ENCODE measurements around the gene NDUFS1. TPM values are rescaled to one million over a fixed set of nuclear protein-coding genes. Genes with fewer than 3 reads are reported as not detected.

Gene NDUFS1
- total and polyA plus RNA-seq, 12 donors, result 15.1 to 241 (median 175) TPM

GRCh38 chr2:206198677-206199076 lies 39.4 kb upstream of the NDUFS1 start:
- intact Hi-C loops (cut with DNase I), result no loop called here
- no peak for DNase-seq
- H3K36me3 ChIP-seq (replicated peaks in 1 of 2), result no peaks in the 10 kb centered on the region
- H3K27me3 ChIP-seq, result no peaks in the 10 kb centered on the region
- no peaks in the 10 kb centered on the region for H3K9me3 ChIP-seq (replicated peaks in 1 of 3)
- WGBS, 4 donors, result 64 to 86% (median 77%) methylated on average over 1 of the region's 1 CpG
- no peak overlapping the region for H3K27ac ChIP-seq
- H3K4me3 ChIP-seq, result no peak overlapping the region
- peaks cover 15 to 18% of the 10 kb centered on the region in 2 donors for H3K4me1 ChIP-seq (replicated peaks in 1 of 2)
- TF ChIP-seq CTCF (IDR thresholded peaks at IDR 0.05) (no peak), POLR2A (IDR thresholded peaks at IDR 0.05) (no peak)

GRCh38 chr2:206193671-206194357 lies 34.6 kb upstream of the NDUFS1 start:
- Histone ChIP-seq H3K4me3 (no peak overlapping the region), H3K27ac (no peak overlapping the region), H3K27me3 (no peaks in the 10 kb centered on the region), H3K9me3 (replicated peaks in 1 of 3) (no peaks in the 10 kb centered on the region), H3K36me3 (replicated peaks in 1 of 2) (no peaks in the 10 kb centered on the region), H3K4me1 (replicated peaks in 1 of 2) (no peaks in the 10 kb centered on the region)
- intact Hi-C loops (cut with DNase I), result no loop called here
- DNase-seq, result no peak
- WGBS, 4 donors, result 36 to 52% (median 41%) methylated on average over 2 of the region's 2 CpGs
- TF ChIP-seq CTCF (IDR thresholded peaks at IDR 0.05) (no peak), POLR2A (IDR thresholded peaks at IDR 0.05) (no peak)

GRCh38 chr2:206192157-206192556 lies 32.9 kb upstream of the NDUFS1 start:
- Histone ChIP-seq H3K4me1 (replicated peaks in 1 of 2) (no peaks in the 10 kb centered on the region), H3K36me3 (replicated peaks in 1 of 2) (no peaks in the 10 kb centered on the region), H3K27ac (no peak overlapping the region), H3K9me3 (replicated peaks in 1 of 3) (no peaks in the 10 kb centered on the region), H3K27me3 (no peaks in the 10 kb centered on the region), H3K4me3 (no peak overlapping the region)
- intact Hi-C loops (cut with DNase I), result no loop called here
- WGBS, 4 donors, result 85 to 93% (median 91%) methylated on average over 3 of the region's 3 CpGs
- DNase-seq, result no peak
- TF ChIP-seq POLR2A (IDR thresholded peaks at IDR 0.05) (no peak), CTCF (IDR thresholded peaks at IDR 0.05) (no peak)

- no peaks in the 10 kb centered on the region for H3K36me3 ChIP-seq (replicated peaks in 1 of 2)
- H3K4me3 ChIP-seq, result no peak overlapping the region
- DNase-seq, result no peak
- WGBS, 4 donors, result 83 to 94% (median 94%) methylated on average over 5 of the region's 5 CpGs
- no peaks in the 10 kb centered on the region for H3K9me3 ChIP-seq (replicated peaks in 1 of 3)
- intact Hi-C loops (cut with DNase I), result no loop called here
- no peak overlapping the region for H3K27ac ChIP-seq
- H3K27me3 ChIP-seq, result no peaks in the 10 kb centered on the region
- TF ChIP-seq POLR2A (IDR thresholded peaks at IDR 0.05), result no peak
- TF ChIP-seq CTCF (IDR thresholded peaks at IDR 0.05), result no peak
- no peaks in the 10 kb centered on the region for H3K4me1 ChIP-seq (replicated peaks in 1 of 2)
Observed at GRCh38 chr2:206190689-206191088, 31.4 kb upstream of the NDUFS1 start.
